DND-41 (cell line): ENCODE data around the gene STK32C.

Source experiments
- ATAC-seq: fragments of 200-7000 bp; cut with Tn5 transposase; 3 replicates; pipeline ENCODE4 v1.9.1; 2021; ENCODE audit warnings: low read depth; ENCODE audit not compliant: insufficient read depth
- DNase-seq: peaks from one replicate; pipeline ENCODE4 v3.0.0-alpha.2; 2020
- H2AFZ ChIP-seq: 2 replicates; pipeline ENCODE4 v1.6.0; 2012; ENCODE audit warnings: low read depth, low read length
- H3K27ac ChIP-seq: 2 replicates; pipeline ENCODE4 v1.5.1; 2012; ENCODE audit warnings: low read length, inconsistent platforms
- H3K27me3 ChIP-seq: fragments of 200-600 bp; sonication (generic); 2 replicates; pipeline ENCODE4 v1.6.0; 2012; ENCODE audit warnings: low read length, mild to moderate bottlenecking, inconsistent platforms; ENCODE audit not compliant: insufficient read depth, poor library complexity
- H3K36me3 ChIP-seq: 2 replicates; pipeline ENCODE4 v1.5.1; 2012; ENCODE audit warnings: low read length, inconsistent platforms; ENCODE audit not compliant: insufficient read depth
- H3K4me1 ChIP-seq: 2 replicates; pipeline ENCODE4 v1.5.1; 2012; ENCODE audit warnings: mild to moderate bottlenecking, low read length; ENCODE audit not compliant: insufficient read depth
- H3K4me2 ChIP-seq: 2 replicates; pipeline ENCODE4 v1.6.0; 2012; ENCODE audit warnings: mild to moderate bottlenecking, moderate library complexity, low read length, inconsistent platforms; ENCODE audit not compliant: insufficient read depth
- H3K4me3 ChIP-seq, 2 experiments: fragments of 200-600 bp in 1 of 2; shearing (Covaris generic) in 1 of 2; 2 replicates each; pipeline ENCODE4 v1.5.1; 2012 to 2016; ENCODE audit warnings: inconsistent platforms in 2 of 2, low read length in 2 of 2, mild to moderate bottlenecking in 2 of 2, low read depth in 1 of 2, moderate library complexity in 1 of 2
- H3K79me2 ChIP-seq: 2 replicates; pipeline ENCODE4 v1.6.0; 2012; ENCODE audit warnings: low read length, inconsistent platforms; ENCODE audit not compliant: insufficient read depth
- H3K9ac ChIP-seq: 2 replicates; pipeline ENCODE4 v1.6.0; 2012; ENCODE audit warnings: low read depth, mild to moderate bottlenecking, inconsistent platforms, low read length, moderate library complexity
- H3K9me3 ChIP-seq: 2 replicates; pipeline ENCODE4 v1.5.1; 2012; ENCODE audit warnings: low read length, moderate library complexity, mild to moderate bottlenecking, inconsistent platforms; ENCODE audit not compliant: insufficient read depth, severe bottlenecking
- H4K20me1 ChIP-seq: 2 replicates; pipeline ENCODE4 v1.6.0; 2012; ENCODE audit warnings: low read length; ENCODE audit not compliant: insufficient read depth
- CTCF ChIP-seq: IDR thresholded peaks from 2 replicates; pipeline ENCODE4 v1.5.1; 2012; ENCODE audit warnings: borderline replicate concordance, low read length, moderate library complexity, mild to moderate bottlenecking; ENCODE audit not compliant: poor library complexity, severe bottlenecking; ENCODE audit errors: extremely low read depth
- EZH2 ChIP-seq: IDR thresholded peaks from 3 replicates; pipeline ENCODE4 v1.6.1; 2012; ENCODE audit warnings: borderline replicate concordance, low read depth, mild to moderate bottlenecking, moderate library complexity, low read length, inconsistent platforms; ENCODE audit not compliant: severe bottlenecking

STK32C gene

GRCh38 chr10:132293813-132294520 is 13.8 kb downstream of the STK32C start:
- Histone ChIP-seq H3K36me3 (no peaks in the 10 kb centered on the region), H3K4me1 (peaks cover 13% of the 10 kb centered on the region; the same call in 1 of the 2 replicates), H3K4me2 (no peak overlapping the region), H4K20me1 (peaks cover 14% of the 10 kb centered on the region; the same call in 1 of the 2 replicates), H3K27ac (no peak overlapping the region), H3K4me3 (no peak overlapping the region), H2AFZ (no peak overlapping the region), H3K27me3 (no peaks in the 10 kb centered on the region), H3K9me3 (no peaks in the 10 kb centered on the region), H3K9ac (no peak overlapping the region), H3K79me2 (no peaks in the 10 kb centered on the region)
- TF ChIP-seq EZH2 = no peak
- no peak for TF ChIP-seq CTCF
- no peak for ATAC-seq
- DNase-seq = no peak

DNA sequence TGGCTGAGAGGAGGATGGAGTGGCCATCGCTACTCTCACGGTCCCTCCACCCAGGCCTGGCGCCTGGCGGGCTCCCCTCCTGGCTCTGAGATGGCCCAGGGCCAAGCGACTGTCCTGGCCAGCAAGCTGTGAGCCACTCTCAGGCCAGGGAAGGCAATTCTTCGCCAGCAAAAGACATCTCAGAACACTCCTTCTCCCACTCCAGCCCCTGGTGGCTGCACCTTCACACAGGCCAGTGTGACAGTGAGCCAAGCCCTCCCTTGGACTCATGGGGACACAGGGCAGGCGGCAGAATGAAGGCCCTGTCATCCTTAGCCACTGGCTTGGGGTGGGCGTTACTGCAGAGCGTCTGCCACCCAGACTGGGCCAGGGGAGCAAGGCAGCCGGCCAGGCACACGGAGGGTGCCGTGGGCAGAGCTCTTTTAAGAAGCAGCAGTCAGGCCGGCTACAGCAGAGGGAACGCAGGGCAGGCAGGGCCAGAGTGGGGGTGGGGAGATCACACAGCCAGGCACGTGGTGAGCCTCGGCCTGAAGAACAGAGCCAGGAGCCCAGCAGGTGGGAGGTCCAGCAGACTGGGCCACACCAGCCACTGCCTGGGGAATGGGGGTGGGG is 14.4 kb downstream of the STK32C start:
- Histone ChIP-seq H3K9ac (no peak overlapping the region), H3K4me3 (no peak overlapping the region), H3K9me3 (no peaks in the 10 kb centered on the region), H3K27ac (no peak overlapping the region), H3K27me3 (no peaks in the 10 kb centered on the region), H3K4me2 (no peak overlapping the region), H4K20me1 (peaks cover 14% of the 10 kb centered on the region; the same call in 1 of the 2 replicates), H3K79me2 (no peaks in the 10 kb centered on the region), H2AFZ (no peak overlapping the region), H3K36me3 (no peaks in the 10 kb centered on the region), H3K4me1 (peaks cover 13% of the 10 kb centered on the region; the same call in 1 of the 2 replicates)
- TF ChIP-seq CTCF (no peak), EZH2 (no peak)
- DNase-seq (no peak), ATAC-seq (no peak)

DNA sequence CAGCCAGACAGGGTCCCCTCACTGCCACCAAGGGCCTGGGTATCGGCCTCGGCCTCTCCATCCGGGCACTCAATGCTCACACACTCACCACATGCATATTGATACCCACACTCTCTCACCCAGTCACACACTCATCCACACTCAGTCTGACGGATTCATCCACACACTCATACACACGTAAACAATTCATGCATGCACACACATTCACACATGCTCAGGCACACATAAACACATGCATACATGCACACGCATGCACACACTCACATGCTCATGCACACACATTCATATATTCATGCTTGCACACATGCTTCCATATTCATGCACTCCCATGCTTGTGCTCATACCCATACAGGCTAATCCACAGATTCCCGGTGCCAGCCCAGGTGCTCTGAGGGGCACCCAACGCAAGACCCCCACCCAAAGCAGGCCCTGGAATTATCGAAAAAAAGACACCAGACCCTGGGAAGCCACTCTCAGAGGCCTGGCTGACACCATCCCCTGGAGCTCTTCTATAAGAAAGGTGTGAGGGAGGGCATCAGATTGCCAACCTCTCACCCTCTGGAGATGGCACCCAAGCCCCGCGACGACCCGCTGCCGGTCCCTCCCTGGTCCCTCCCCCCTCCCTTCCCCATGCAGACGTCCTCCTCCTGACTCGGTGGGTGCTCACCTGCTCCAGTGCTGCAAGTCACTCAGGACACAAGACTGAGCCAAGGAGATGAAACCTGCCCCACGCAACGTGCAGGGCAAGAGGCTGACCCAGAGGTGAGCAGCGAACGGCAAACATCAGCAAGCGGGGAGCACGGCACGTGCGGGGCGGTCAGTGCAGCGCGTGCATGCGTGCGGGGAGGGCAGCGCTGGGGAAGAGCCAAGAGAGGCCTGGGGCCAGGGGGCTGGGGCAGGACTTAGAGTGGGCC is 15.2 kb downstream of the STK32C start:
- no peak overlapping the region for H3K27ac ChIP-seq
- no peaks in the 10 kb centered on the region for H3K79me2 ChIP-seq
- TF ChIP-seq CTCF = no peak
- no peak for TF ChIP-seq EZH2
- no peak for DNase-seq
- ATAC-seq = no peak
- no peak overlapping the region for H3K9ac ChIP-seq
- H3K4me3 ChIP-seq = no peak overlapping the region
- peaks cover 14% of the 10 kb centered on the region; the same call in 1 of the 2 replicates for H4K20me1 ChIP-seq
- H3K4me2 ChIP-seq = no peak overlapping the region
- no peaks in the 10 kb centered on the region for H3K36me3 ChIP-seq
- peaks cover 9% of the 10 kb centered on the region; the same call in 1 of the 2 replicates for H3K4me1 ChIP-seq
- no peaks in the 10 kb centered on the region for H3K27me3 ChIP-seq
- no peak overlapping the region for H2AFZ ChIP-seq
- no peaks in the 10 kb centered on the region for H3K9me3 ChIP-seq
